AG04450 (cell line): ENCODE data around the gene MEGF6. TPM values are rescaled to one million over a fixed set of nuclear protein-coding genes. Genes with fewer than 3 reads are reported as not detected.
A peak's percentile ranks its signal among the peaks of the same experiment; 100 is the strongest.

Experiments
- CTCF ChIA-PET: fragments of 300-600, 350-600 bp; formaldehyde crosslinking; extraction: SDS; loops from one replicate; lab custom pipeline; 2022; ENCODE audit warnings: antibody characterized with exemption, inconsistent platforms; lab: Charles Lee
- POLR2A ChIA-PET: fragments of 350-600 bp; formaldehyde crosslinking; extraction: SDS; loops from one replicate; lab custom pipeline; 2021; ENCODE audit warnings: antibody characterized with exemption, inconsistent platforms; lab: Yijun Ruan, JAX
- DNase-seq: peaks from one replicate; pipeline ENCODE4 v3.0.0-alpha.2; 2011; ENCODE audit warnings: low read depth, low spot score
- H3K27ac ChIP-seq: one replicate; pipeline ENCODE4 v1.5.1; 2012; ENCODE audit warnings: low read depth, low read length, control low read depth
- H3K27me3 ChIP-seq: one replicate; pipeline ENCODE4 v1.6.0; 2012; ENCODE audit warnings: low read length; ENCODE audit not compliant: control insufficient read depth, insufficient read depth
- H3K4me3 ChIP-seq: 2 replicates; pipeline ENCODE4 v1.5.1; 2011; ENCODE audit warnings: mild to moderate bottlenecking, low read depth, low read length, control low read depth
- H3K9me3 ChIP-seq: 2 replicates; pipeline ENCODE4 v1.5.1; 2012; ENCODE audit warnings: low read length; ENCODE audit not compliant: control insufficient read depth, insufficient read depth
- polyA plus RNA-seq: library from polyadenylated mRNA; depleted of rRNA; stranded (reverse); fragments of >200 nt; gene quantifications from 2 replicates; pipeline ENCODE4 v1.2.3, GENCODE V29; 2011
- TF ChIP-seq, protein P1 (sequence below): IDR thresholded peaks from 2 replicates; pipeline ENCODE4 v1.5.1; 2011; ENCODE audit warnings: low read depth, low read length, control low read depth, inconsistent platforms

Gene MEGF6
- polyA plus RNA-seq, 1 experiment: 0.45 TPM

DNA sequence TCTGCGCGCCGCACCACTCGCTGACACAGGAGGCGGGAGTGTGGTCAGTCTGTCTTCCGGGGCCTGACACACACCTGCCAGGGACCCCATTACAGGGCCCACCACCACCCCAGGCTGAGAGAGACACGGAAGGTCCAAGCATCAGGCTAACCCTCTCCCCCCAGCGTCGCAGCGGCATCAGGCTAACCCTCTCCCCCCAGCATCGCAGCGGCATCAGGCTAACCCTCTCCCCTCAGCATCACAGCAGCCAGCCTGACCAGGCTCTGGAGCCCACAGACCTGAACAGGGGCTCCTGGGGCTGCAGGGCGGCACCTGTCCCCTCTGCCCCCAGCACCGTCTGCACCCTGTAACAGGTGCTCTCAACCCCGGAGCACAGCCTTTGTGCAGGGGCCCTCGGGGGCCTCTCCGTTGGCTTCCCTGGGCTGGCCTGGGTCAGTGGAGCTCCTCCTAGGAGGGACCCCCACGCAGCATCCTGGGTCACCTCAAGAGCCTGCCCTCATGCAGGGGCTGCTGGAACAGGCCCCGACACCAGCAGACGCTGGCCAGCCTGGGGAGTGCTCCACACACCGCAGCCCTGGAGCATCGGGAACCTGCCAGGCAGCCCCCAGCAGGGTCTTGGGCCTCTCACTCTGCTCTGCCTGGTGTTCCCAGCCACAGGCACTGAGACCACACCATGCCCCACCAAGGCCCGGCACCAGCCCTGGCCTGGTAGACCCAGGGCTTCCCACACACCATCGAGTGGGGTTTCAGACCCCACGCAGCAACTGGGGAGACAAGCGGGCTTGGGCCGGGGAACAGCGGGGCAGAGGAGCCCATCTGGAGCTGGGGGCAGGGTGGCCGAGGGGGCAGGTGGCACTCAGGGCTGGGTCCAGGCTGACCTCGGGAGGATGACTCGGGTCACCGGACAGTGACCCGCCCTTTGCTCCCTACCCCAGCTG lies 67.0 kb downstream of the MEGF6 start:
- TF ChIP-seq, protein P1, sequence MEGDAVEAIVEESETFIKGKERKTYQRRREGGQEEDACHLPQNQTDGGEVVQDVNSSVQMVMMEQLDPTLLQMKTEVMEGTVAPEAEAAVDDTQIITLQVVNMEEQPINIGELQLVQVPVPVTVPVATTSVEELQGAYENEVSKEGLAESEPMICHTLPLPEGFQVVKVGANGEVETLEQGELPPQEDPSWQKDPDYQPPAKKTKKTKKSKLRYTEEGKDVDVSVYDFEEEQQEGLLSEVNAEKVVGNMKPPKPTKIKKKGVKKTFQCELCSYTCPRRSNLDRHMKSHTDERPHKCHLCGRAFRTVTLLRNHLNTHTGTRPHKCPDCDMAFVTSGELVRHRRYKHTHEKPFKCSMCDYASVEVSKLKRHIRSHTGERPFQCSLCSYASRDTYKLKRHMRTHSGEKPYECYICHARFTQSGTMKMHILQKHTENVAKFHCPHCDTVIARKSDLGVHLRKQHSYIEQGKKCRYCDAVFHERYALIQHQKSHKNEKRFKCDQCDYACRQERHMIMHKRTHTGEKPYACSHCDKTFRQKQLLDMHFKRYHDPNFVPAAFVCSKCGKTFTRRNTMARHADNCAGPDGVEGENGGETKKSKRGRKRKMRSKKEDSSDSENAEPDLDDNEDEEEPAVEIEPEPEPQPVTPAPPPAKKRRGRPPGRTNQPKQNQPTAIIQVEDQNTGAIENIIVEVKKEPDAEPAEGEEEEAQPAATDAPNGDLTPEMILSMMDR: no peak
- Histone ChIP-seq H3K27me3 (no peaks in the 10 kb centered on the region), H3K27ac (peak overlapping the region; percentile 88), H3K4me3 (no peak overlapping the region), H3K9me3 (peaks cover 17% of the 10 kb centered on the region; the same call in 1 of the 2 replicates)
- CTCF ChIA-PET: interaction anchor here (1.5 to 1.6 kb wide), 2 partner anchors 53 to 75 kb away, joined by 5 to 7 read pairs; no protein-coding TSS in a partner anchor
- POLR2A ChIA-PET: interaction anchor here (1.0 kb wide), 1 partner anchor 15 kb away, joined by 3 read pairs; no protein-coding TSS in a partner anchor
- no peak for DNase-seq

DNA sequence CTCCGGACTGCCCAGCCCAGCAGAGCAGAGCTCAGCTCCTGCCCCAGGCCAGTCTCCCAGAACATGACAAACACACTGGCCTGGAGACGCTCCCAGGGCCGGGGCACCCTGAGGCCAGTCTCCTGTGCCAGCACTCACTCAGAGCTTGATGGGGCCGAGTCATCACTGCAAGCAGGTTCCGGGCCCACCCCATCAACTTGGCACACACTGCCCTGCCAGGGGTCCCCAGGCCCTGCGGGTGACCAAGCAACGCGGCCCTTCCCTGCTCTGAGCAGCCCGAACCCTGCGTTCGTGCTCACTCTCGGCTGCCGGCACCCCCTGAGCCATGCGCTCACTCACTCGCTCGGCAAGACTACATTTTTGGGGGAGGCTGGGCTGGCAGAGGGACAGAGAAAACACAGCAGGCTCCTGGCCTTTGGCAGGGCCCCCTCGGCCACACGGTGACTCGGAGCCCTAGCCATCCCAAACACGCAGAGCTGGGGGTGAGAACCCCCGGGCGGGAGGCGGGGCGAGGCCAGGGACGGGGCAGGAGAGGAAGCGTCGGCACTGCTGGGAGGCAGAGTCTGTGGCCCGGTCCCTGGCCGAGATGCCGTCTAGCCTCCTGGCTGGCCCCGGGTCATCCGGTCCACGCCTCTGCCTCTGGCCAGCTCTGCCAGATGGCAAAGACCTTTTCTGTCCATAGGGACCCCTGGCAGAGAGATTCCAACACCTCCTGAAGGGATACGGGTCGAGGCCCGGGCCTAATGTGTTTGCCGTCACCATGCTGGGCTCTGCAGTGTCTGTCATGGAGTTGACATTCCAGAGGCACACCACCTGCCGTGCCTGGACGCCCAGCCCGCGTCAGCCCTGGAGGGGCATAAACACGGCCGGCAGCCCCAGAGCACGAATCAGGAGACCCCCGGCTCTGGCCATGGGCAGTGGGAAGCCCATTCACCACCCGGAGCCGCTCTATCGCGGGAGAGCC lies 68.0 kb downstream of the MEGF6 start:
- peak overlapping the region; percentile 88 for H3K27ac ChIP-seq
- CTCF ChIA-PET: interaction anchor here (1.6 kb wide), 1 partner anchor 52 kb away, joined by 7 read pairs; no protein-coding TSS in a partner anchor

DNA sequence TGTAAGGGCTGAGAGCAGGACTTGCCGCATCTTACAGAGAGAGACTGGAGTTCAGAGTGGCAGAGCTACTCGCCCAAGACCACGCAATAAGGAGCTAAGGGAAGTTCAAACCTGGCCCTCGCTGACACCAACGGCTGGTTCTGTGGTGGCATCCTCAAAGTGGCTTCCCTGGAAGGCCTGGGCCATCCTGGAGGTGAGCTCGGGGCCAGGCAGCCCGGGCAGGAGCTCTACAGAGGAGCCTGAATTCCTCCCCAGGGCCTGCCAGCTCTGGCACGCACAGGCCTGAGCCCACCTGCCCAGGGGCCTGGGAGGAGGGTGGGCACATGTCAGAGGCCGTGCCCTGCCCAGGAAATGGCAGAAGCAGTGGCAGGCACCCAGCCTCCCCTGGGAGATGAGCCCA lies 68.6 kb downstream of the MEGF6 start:
- Histone ChIP-seq H3K27me3 (no peaks in the 10 kb centered on the region), H3K4me3 (no peak overlapping the region), H3K9me3 (peaks cover 17% of the 10 kb centered on the region; the same call in 1 of the 2 replicates), H3K27ac (peak overlapping the region; percentile 88)
- TF ChIP-seq, protein P1: no peak
- DNase-seq: no peak
- POLR2A ChIA-PET: interaction anchor here (1.0 kb wide), 1 partner anchor 13 kb away, joined by 3 read pairs; no protein-coding TSS in a partner anchor
- CTCF ChIA-PET: interaction anchor here (0.6 to 1.6 kb wide), 2 partner anchors 52 to 76 kb away, joined by 5 to 7 read pairs; no protein-coding TSS in a partner anchor

More for the DNA sequence above, 68.0 kb downstream of the MEGF6 start:
- no peak overlapping the region for H3K4me3 ChIP-seq
- H3K9me3 ChIP-seq: peaks cover 17% of the 10 kb centered on the region; the same call in 1 of the 2 replicates
- no peaks in the 10 kb centered on the region for H3K27me3 ChIP-seq
- peak; percentile 68 for DNase-seq
- TF ChIP-seq, protein P1: no peak
- POLR2A ChIA-PET: interaction anchor here (1.0 kb wide), 1 partner anchor 14 kb away, joined by 3 read pairs; no protein-coding TSS in a partner anchor

DNA sequence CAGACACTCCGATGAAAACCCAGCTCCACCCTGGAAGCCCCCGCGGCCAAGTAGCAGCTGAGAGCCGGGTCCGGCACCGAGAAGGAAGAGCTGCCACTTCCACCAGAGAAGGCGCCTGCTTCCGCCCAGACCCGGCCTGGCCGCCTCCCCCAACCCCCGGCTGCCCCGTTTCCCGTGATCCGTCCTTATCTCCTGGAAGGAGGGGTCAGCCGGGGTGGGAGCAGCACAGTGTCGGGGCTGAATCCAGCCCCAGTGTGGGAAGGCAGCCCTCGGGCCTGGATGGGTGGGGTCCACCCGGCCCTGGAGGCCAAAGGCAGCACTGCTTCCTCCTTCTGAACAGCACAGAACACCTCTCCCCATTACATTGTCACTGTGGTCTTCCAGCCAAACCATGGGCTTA lies 69.4 kb downstream of the MEGF6 start:
- Histone ChIP-seq H3K9me3 (peaks cover 17% of the 10 kb centered on the region; the same call in 1 of the 2 replicates), H3K4me3 (no peak overlapping the region), H3K27ac (no peak overlapping the region), H3K27me3 (no peaks in the 10 kb centered on the region)
- ChIA-PET CTCF (interaction anchor here (0.6 to 2.4 kb wide), 2 partner anchors 77 to 78 kb away, joined by 5 to 8 read pairs; no protein-coding TSS in a partner anchor), POLR2A (no interaction called here)
- TF ChIP-seq, protein P1: no peak
- DNase-seq: no peak
